Neural progenitor cell (in vitro differentiated cells): ENCODE results near the gene SRRD. TPM values are rescaled to one million over a fixed set of nuclear protein-coding genes. Genes with fewer than 3 reads are reported as not detected.

Source experiments
- DNase-seq: peaks from one replicate; pipeline ENCODE4 v3.0.0-alpha.2; 2016; ENCODE audit warnings: low spot score
- H2AFZ ChIP-seq: fragments of 200-600 bp; sonication (generic); replicated peaks from 2 replicates; pipeline ENCODE4 v1.6.1; 2016; ENCODE audit warnings: antibody characterized with exemption
- H3F3A ChIP-seq: fragments of 200-600 bp; sonication (generic); 2 replicates; pipeline ENCODE4 v1.6.1; 2016; ENCODE audit warnings: antibody characterized with exemption, low read depth
- H3K27ac ChIP-seq: fragments of 200-600 bp; sonication (generic); 2 replicates; pipeline ENCODE4 v1.5.1; 2016; ENCODE audit warnings: mild to moderate bottlenecking
- H3K27me3 ChIP-seq: fragments of 200-600 bp; sonication (generic); 2 replicates; pipeline ENCODE4 v1.6.1; 2016; ENCODE audit warnings: mild to moderate bottlenecking, moderate library complexity
- H3K36me3 ChIP-seq: fragments of 200-600 bp; sonication (generic); 2 replicates; pipeline ENCODE4 v1.5.1; 2016
- H3K4me1 ChIP-seq: fragments of 200-600 bp; sonication (generic); 2 replicates; pipeline ENCODE4 v1.6.1; 2016; ENCODE audit warnings: mixed run types
- H3K4me2 ChIP-seq: fragments of 200-600 bp; sonication (generic); 2 replicates; pipeline ENCODE4 v1.6.1; 2016
- H3K4me3 ChIP-seq: fragments of 200-600 bp; sonication (generic); 2 replicates; pipeline ENCODE4 v1.5.1; 2016
- H3K79me2 ChIP-seq: fragments of 200-600 bp; sonication (generic); 2 replicates; pipeline ENCODE4 v1.6.1; 2016; ENCODE audit warnings: low read depth
- H3K9ac ChIP-seq: fragments of 200-600 bp; sonication (generic); 2 replicates; pipeline ENCODE4 v1.6.1; 2016
- H3K9me3 ChIP-seq: fragments of 200-600 bp; sonication (generic); 2 replicates; pipeline ENCODE4 v1.5.1; 2016; ENCODE audit warnings: low read depth
- H4K20me1 ChIP-seq: fragments of 200-600 bp; sonication (generic); 2 replicates; pipeline ENCODE4 v1.6.1; 2016; ENCODE audit warnings: low read depth
- H3K27ac Mint-ChIP-seq: 3 replicates; pipeline ENCODE4 v1.8.0; 2021; ENCODE audit warnings: mixed read lengths
- H3K27me3 Mint-ChIP-seq: 2 replicates; pipeline ENCODE4 v1.8.0; 2022; ENCODE audit warnings: low read depth, mild to moderate bottlenecking, inconsistent platforms, moderate library complexity, mixed read lengths; ENCODE audit not compliant: insufficient read depth
- H3K36me3 Mint-ChIP-seq: 3 replicates; pipeline ENCODE4 v1.8.0; 2021; ENCODE audit warnings: mixed read lengths
- H3K4me1 Mint-ChIP-seq: 3 replicates; pipeline ENCODE4 v1.8.0; 2021; ENCODE audit warnings: mixed read lengths
- H3K4me3 Mint-ChIP-seq: 3 replicates; pipeline ENCODE4 v1.8.0; 2021; ENCODE audit warnings: mild to moderate bottlenecking, moderate library complexity, mixed read lengths
- H3K9me3 Mint-ChIP-seq: 3 replicates; pipeline ENCODE4 v1.8.0; 2020; ENCODE audit warnings: mixed read lengths
- EZH2 ChIP-seq: fragments of 200-600 bp; sonication (generic); IDR thresholded peaks from 2 replicates; pipeline ENCODE4 v1.6.1; 2017; ENCODE audit warnings: antibody characterized with exemption, mild to moderate bottlenecking, moderate library complexity
- EZH2phosphoT487 ChIP-seq: fragments of 200-600 bp; sonication (generic); IDR thresholded peaks from 2 replicates; pipeline ENCODE4 v1.6.1; 2017; ENCODE audit warnings: antibody characterized with exemption
- total RNA-seq: library from RNA; depleted of rRNA; stranded (reverse); fragments of >200 nt; gene quantifications from 2 replicates; pipeline ENCODE4 v1.2.3, GENCODE V29; 2015; ENCODE audit warnings: low replicate concordance
- TF ChIP-seq, protein P1 (sequence below): fragments of 200-600 bp; sonication (generic); IDR thresholded peaks from 2 replicates; pipeline ENCODE4 v1.5.1; 2017; ENCODE audit warnings: antibody characterized with exemption, mild to moderate bottlenecking

Gene SRRD
- total RNA-seq, 1 donor from 2014 or later: 36.0 TPM

GRCh38 chr22:26453216-26453615 is 30.5 kb upstream of the SRRD start:
- no peaks in the 10 kb centered on the region for H3K36me3 ChIP-seq
- Mint-ChIP-seq H3K4me1 (peaks cover 13% of the 10 kb centered on the region), H3K9me3 (no peaks in the 10 kb centered on the region), H3K4me3 (no peak overlapping the region), H3K36me3 (peaks cover 27% of the 10 kb centered on the region), H3K27ac (no peak overlapping the region), H3K27me3 (no peaks in the 10 kb centered on the region)
- no peaks in the 10 kb centered on the region for H3K27me3 ChIP-seq
- H4K20me1 ChIP-seq: no peaks in the 10 kb centered on the region
- no peaks in the 10 kb centered on the region for H3F3A ChIP-seq
- no peak overlapping the region for H3K9ac ChIP-seq
- no peak overlapping the region for H3K4me3 ChIP-seq
- H2AFZ ChIP-seq: no peak overlapping the region
- no peaks in the 10 kb centered on the region for H3K79me2 ChIP-seq
- H3K27ac ChIP-seq: no peak overlapping the region
- H3K4me1 ChIP-seq: no peaks in the 10 kb centered on the region
- TF ChIP-seq, protein P1, sequence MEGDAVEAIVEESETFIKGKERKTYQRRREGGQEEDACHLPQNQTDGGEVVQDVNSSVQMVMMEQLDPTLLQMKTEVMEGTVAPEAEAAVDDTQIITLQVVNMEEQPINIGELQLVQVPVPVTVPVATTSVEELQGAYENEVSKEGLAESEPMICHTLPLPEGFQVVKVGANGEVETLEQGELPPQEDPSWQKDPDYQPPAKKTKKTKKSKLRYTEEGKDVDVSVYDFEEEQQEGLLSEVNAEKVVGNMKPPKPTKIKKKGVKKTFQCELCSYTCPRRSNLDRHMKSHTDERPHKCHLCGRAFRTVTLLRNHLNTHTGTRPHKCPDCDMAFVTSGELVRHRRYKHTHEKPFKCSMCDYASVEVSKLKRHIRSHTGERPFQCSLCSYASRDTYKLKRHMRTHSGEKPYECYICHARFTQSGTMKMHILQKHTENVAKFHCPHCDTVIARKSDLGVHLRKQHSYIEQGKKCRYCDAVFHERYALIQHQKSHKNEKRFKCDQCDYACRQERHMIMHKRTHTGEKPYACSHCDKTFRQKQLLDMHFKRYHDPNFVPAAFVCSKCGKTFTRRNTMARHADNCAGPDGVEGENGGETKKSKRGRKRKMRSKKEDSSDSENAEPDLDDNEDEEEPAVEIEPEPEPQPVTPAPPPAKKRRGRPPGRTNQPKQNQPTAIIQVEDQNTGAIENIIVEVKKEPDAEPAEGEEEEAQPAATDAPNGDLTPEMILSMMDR: no peak
- TF ChIP-seq EZH2 (no peak), EZH2phosphoT487 (no peak)
- no peak overlapping the region for H3K4me2 ChIP-seq
- no peaks in the 10 kb centered on the region for H3K9me3 ChIP-seq
- DNase-seq: no peak

GRCh38 chr22:26453812-26454500 is 29.7 kb upstream of the SRRD start:
- no peak overlapping the region for H3K9ac ChIP-seq
- Mint-ChIP-seq H3K27me3 (peaks cover 2% of the 10 kb centered on the region), H3K27ac (no peak overlapping the region), H3K4me3 (no peak overlapping the region), H3K4me1 (peaks cover 12% of the 10 kb centered on the region), H3K36me3 (peaks cover 29% of the 10 kb centered on the region), H3K9me3 (no peaks in the 10 kb centered on the region)
- no peak for DNase-seq
- peaks cover 2% of the 10 kb centered on the region for H4K20me1 ChIP-seq
- H3F3A ChIP-seq: no peaks in the 10 kb centered on the region
- H3K79me2 ChIP-seq: no peaks in the 10 kb centered on the region
- TF ChIP-seq EZH2: no peak
- TF ChIP-seq EZH2phosphoT487: no peak
- no peaks in the 10 kb centered on the region for H3K4me1 ChIP-seq
- H2AFZ ChIP-seq: no peak overlapping the region
- H3K9me3 ChIP-seq: no peaks in the 10 kb centered on the region
- no peak overlapping the region for H3K4me3 ChIP-seq
- no peaks in the 10 kb centered on the region for H3K27me3 ChIP-seq
- H3K4me2 ChIP-seq: no peak overlapping the region
- no peaks in the 10 kb centered on the region for H3K36me3 ChIP-seq
- H3K27ac ChIP-seq: no peak overlapping the region

DNA sequence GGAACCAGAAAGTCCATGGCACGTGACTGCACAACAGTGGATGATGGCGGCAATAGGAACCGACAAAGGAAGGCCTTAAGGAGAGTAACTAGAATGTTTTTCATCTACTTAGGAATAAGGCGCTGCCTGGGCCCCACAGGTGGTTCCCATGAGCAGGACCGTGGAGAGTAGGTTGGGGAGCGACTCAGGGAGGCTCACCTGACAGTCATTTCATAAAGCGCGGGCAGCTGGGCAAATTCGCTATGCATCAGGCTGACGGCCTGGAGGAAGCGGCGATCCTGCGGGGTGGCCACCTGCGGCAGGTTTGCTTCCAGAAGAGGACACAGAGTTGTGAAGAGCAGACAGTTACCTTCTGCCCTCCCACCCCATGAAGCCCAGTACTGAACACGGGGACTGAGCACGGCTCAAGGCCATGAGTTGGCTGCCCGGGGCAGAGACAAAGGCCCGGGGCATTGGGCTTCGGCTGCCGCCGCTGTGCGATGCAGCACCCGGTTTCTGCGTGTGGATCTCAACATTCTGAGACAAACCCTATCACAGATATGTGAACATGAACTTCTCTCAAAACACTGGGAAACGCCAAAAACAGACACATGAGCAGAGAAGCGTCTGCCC is 25.9 kb upstream of the SRRD start:
- H3K36me3 ChIP-seq: no peaks in the 10 kb centered on the region
- H3K4me3 Mint-ChIP-seq: no peak overlapping the region

More for the DNA sequence above, 25.9 kb upstream of the SRRD start:
- Histone ChIP-seq H3K4me3 (no peak overlapping the region), H3K4me2 (no peak overlapping the region), H3K9me3 (no peaks in the 10 kb centered on the region), H2AFZ (no peak overlapping the region), H3K4me1 (peaks cover 3% of the 10 kb centered on the region), H3K27me3 (no peaks in the 10 kb centered on the region), H3K27ac (no peak overlapping the region), H3F3A (no peaks in the 10 kb centered on the region), H3K9ac (no peak overlapping the region), H3K79me2 (peaks cover 15% of the 10 kb centered on the region), H4K20me1 (peaks cover 37% of the 10 kb centered on the region)
- H3K9me3 Mint-ChIP-seq: no peaks in the 10 kb centered on the region
- no peak for DNase-seq
- H3K4me1 Mint-ChIP-seq: peaks cover 25% of the 10 kb centered on the region
- H3K27ac Mint-ChIP-seq: no peak overlapping the region
- H3K36me3 Mint-ChIP-seq: peaks cover 19% of the 10 kb centered on the region
- H3K27me3 Mint-ChIP-seq: peaks cover 4% of the 10 kb centered on the region
- TF ChIP-seq EZH2phosphoT487 (no peak), EZH2 (no peak)
- TF ChIP-seq, protein P1: no peak
